ENCODE data around the gene LYRM2.

The LYRM2 gene, protein sequence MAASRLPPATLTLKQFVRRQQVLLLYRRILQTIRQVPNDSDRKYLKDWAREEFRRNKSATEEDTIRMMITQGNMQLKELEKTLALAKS

DNA sequence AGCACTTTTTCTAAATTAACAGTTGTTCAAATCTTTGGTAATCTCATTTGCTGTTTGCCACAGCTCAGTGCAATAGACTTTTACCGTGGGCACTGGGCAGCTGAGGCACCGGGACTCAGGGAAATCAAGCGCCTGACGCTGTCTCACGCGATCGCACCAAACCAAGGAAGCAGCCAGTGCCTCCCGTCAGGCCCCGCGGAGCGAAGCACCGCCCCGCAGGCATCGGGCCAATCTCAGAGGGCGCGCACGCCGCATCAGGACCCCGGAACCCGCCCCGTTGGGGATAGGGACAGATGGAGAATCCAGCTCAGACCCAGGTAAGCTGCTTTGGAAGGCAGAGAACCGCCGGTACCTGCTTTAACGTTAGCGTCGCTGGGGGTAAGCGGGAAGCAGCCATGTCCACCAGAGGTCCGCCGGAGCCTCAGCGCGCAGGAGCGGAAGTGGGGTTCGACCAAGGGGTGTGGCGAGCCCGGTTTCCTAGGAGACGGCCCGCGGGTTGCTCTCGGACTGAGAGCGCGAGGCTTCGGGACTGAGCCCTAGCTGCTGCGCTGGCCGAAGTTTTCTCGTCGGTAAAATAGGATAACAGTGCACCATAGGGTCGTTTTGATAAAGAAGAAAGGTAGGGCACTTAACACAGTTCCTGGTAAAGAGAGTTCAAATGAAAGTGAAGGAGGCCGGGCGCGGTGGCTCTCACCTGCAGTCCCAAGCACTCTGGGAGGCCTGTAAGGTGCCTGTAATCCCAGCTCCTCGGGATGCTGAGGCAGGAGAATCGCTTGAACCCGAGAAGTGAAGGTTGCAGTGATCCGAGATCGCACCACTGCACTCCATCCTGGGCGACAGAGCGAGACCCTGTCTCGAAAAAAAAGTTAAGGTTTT is at the start of gene LYRM2:
LYRM2 (minus strand) TSS at position 428 of the 876 bp plus-strand sequence; CDS start at position 397, 31 bp downstream.
- DNase-seq (ENCODE audit: low read depth), result peak; percentile 83

- no peak for DNase-seq (ENCODE audit: low read depth)
Observed at GRCh38 chr6:89688328-89688727, 49.8 kb upstream of the LYRM2 start.

- no peak for DNase-seq (ENCODE audit: low read depth)
Observed at GRCh38 chr6:89685311-89685710, 46.8 kb upstream of the LYRM2 start.

GRCh38 chr6:89682991-89683390 is 44.4 kb upstream of the LYRM2 start:
- no peak for DNase-seq (ENCODE audit: low read depth)

GRCh38 chr6:89681983-89682564 is 43.5 kb upstream of the LYRM2 start:
- no peak for DNase-seq (ENCODE audit: low read depth)

DNA sequence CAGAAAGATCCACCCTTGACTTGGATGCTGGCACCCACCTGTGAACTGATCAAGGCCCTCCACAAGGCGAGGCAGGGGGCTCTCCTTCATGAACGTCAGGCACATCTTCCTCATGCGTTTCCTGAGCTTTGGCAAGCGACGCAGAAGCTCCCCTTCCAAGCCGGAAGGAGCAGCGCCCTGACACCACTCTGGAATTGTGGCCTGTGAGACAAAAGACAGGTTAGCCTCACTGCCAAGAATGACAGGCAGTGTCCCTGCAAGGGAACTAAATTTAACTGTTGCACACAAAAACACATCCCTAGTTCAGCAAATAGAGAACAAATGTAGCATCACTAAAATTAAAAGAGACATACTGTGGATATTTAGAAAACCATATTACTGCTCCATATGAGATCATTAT is 42.0 kb upstream of the LYRM2 start:
- no peak for DNase-seq (ENCODE audit: low read depth)

DNA sequence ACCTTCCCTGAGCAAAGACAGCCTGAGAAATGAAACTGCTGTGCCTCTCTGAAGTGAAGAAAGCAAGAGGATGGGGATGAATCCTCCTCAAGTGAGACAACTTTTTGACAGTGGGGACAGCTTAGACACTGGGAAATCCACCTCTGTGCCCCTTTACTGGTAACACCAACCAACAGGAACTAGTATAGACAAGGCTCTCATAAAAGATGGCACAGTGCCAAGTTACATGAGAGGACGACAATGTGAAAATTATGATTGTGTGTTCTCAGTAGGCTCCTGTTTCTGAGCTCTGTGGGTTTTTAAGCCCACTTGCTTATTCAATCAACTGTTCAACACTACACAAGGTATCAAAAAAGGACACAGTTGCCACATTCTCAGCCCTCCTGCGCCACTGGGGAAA is 41.6 kb upstream of the LYRM2 start:
- DNase-seq (ENCODE audit: low read depth), result no peak

- no peak for DNase-seq (ENCODE audit: low read depth)
Observed at GRCh38 chr6:89679215-89680120, 40.9 kb upstream of the LYRM2 start.

- DNase-seq (ENCODE audit: low read depth), result no peak
Observed at GRCh38 chr6:89678531-89678930, 40.0 kb upstream of the LYRM2 start.

DNA sequence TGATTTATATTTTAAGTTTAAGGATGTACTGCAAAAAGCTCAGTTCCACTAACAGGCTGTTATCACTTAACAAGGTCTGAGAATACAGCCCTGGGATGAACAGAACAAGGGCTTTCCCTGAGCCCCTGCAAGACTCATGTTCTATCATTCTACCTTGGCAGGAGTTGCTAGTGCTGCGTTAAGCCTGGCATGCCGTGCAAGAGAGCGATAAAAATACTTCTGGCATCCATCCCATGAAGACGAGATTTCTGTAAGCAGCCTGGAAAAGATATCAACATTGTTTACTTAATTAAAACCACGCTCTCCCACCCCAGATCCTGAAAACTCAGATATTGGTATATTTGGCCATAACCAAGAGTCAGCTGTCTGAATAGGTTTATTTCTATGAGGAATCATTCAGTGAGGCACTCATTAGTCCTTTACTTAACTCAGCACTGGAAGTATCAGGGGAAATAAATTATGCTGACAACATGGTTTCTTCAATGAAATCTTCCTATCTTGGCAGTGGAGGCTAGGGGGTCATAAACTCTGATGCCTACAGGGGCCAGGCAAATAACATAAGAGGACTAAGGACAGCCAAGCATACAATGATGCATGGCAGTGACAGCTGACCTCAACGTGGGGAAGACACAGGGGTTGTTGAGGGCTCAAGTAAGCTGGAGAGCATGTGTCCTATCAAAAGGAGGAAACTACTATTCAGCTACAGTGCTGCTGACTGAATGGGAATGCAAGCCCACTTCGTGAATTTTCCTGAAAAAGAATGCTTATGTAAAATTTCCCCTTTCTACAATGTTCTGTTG is 37.6 kb upstream of the LYRM2 start:
- DNase-seq (ENCODE audit: low read depth), result no peak

DNA sequence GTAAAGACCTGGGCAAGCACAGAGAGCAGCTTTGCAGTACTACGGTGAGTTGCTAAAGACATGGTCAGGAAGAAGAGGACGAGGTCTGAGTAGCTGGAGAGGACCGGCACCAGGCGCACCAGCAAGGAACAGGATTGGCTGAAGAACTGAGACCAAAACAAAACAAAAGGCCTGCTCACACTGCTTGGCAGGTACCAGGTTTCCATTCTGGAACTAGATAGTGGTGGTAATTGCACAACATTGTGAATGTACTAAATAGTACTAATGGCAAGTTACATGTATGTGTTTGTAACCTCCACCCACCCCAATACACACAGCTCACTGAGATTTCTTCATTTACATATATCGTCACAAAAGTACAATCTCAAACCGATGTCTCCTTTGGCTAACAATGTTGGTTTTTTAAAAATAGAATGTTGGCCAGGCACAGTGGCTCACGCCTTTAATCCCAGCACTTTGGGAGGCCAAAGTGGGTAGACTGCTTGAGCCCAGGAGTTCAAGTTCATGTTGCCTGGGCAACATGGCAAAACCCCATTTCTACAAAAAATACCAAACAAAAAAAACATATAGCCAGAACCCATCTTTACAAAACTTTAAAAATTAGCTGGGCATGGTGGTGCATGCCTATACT is 32.5 kb upstream of the LYRM2 start:
- no peak for DNase-seq (ENCODE audit: low read depth)

DNA sequence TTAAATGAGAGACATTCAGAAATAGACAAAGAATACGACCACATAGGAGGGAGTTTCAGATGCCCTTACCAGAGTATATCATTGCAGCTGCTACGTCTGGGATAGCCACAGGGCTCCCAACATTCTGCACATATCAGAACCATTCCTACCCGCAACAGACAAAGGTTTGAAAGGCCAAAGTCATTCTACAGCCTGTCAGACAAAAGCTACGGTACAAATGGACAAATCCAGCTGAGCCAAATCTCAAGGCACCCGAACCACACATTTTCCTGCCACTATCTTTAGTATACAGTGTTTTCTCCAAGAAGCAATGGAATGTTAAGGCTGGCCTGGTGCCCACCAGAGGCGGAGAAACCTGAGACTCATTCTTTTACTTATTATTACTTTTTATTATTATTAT is 30.5 kb upstream of the LYRM2 start:
- no peak for DNase-seq (ENCODE audit: low read depth)

GRCh38 chr6:89667872-89668556 is 29.5 kb upstream of the LYRM2 start:
- DNase-seq (ENCODE audit: low read depth), result no peak

- DNase-seq (ENCODE audit: low read depth), result no peak
Observed at GRCh38 chr6:89662659-89663223, 24.2 kb upstream of the LYRM2 start.

GRCh38 chr6:89661559-89661958 is 23.0 kb upstream of the LYRM2 start:
- no peak for DNase-seq (ENCODE audit: low read depth)

GRCh38 chr6:89660981-89661380 is 22.4 kb upstream of the LYRM2 start:
- DNase-seq (ENCODE audit: low read depth), result no peak

DNA sequence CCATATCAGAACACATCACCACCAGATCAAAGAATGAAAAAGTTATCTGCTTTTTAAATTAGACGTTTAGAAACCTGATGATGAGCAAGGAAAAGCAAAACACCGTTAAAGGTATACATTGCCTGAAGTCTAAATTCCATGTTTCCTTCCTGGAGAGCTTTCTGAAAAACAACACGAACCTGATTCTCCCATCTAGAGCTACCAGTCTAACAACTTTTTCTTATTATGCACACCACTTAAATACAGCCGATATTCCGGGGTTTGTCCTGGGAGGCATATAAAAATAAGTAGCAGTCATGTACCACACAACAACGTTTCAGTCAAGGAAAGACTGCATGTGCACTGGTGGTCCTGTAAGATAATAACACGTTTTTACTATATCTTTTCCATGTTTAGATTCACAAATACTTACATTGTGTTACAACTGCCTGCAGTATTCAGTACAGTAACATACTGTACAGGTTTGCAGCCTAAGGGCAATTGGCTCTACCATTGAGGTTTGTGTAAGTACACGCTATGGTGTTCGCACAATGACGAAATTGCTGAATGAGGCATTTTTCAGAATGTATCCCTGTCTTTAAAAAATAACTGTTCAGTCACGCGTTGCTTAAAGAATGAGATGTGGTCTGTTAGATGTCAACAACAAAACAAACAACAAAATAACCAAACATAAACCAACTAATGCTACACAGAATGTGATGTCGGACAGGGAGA is 19.1 kb upstream of the LYRM2 start:
- DNase-seq (ENCODE audit: low read depth), result no peak

DNA sequence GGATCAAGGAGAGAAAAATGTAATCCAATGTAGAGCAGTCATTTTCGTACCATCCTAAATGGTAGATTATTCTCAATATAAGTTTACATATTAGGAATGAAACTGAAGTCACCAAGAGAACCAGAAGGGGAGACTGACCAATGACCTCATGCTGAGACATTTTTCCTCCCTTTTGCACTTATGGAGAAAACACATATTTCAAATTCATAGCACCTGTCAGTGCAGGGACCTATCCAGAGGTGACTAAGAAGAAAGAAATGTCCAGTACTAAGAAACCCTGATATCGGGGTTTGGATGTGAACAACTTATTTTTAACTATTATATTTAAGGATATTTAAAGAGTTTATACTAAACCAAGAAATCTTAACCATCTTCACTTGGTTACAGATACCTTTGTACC is 16.6 kb upstream of the LYRM2 start:
- no peak for DNase-seq (ENCODE audit: low read depth)

- no peak for DNase-seq (ENCODE audit: low read depth)
Observed at GRCh38 chr6:89650579-89650978, 12.0 kb upstream of the LYRM2 start.

All from stimulated activated CD4-positive, alpha-beta T cell treated with anti-CD3 and anti-CD28 coated beads, Interleukin-2, amount 100 ng/mL, for 4 hours (primary cell).